NCI-H1105 (cell line): ENCODE measurements around the gene TP53AIP1.

Experiments
- DNase-seq: peaks from one replicate; lab custom pipeline; 2025; lab: John Stamatoyannopoulos, UW

The TP53AIP1 gene

DNA sequence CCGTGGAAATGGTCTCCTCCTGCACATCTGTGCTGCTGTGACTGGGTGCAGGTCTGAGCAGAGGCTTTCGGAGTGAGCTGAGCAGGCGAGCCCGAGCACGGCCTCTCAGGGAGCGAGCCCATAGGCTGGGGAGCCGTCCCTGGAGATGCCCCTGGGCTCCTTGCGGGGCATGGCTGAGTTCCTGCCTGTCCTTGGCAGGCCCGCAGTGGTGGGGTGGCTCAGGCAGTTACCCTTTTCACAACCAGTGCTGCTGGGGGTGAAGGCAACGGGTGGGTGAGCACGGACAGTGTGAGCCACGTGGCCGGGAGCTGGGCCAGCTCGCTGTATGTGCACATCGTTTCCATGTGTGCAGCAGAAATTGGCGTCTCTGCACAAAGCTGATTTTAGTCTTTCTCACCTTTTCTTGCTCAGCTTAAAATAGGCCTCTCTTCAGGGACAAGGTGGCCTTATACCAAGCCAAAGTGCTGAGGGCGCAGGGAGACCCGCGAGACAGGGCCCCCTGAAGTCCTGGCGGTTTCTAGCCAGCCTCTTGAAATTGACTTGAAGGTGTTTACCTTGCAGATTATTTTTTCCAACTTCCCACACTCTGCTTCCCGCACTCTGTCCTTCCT, at the start of gene TP53AIP1:
Gene TP53AIP1, minus strand, starts transcription at position 55 of the 611 bp plus-strand sequence. CDS start 5,053 bp downstream, outside the sequence.
- no peak for DNase-seq

- no peak for DNase-seq
These were observed 45.7 kb upstream of the TP53AIP1 start for GRCh38 chr11:128988242-128988970.

- DNase-seq = no peak
These were observed 43.2 kb upstream of the TP53AIP1 start for GRCh38 chr11:128985880-128986279.

DNA sequence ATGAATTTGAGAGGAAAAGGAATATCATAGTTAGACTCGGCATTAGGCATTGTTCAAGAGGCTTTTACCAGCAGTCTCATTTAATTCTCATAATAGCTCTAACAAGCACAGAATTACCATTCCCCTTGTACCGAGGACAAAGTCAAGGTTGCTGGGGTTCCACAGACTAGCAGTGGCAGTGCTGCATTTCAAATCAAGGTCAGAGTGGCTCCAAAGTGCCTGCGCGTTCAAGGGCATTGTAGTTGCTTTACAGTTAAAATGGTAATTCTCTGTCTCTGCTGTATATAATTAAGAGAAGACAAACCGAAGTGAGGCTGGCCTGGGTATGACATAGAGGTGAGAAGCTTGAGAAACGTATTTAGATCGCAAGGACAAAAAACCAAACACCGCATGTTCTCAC, 40.4 kb upstream of the TP53AIP1 start:
- DNase-seq = no peak

DNA sequence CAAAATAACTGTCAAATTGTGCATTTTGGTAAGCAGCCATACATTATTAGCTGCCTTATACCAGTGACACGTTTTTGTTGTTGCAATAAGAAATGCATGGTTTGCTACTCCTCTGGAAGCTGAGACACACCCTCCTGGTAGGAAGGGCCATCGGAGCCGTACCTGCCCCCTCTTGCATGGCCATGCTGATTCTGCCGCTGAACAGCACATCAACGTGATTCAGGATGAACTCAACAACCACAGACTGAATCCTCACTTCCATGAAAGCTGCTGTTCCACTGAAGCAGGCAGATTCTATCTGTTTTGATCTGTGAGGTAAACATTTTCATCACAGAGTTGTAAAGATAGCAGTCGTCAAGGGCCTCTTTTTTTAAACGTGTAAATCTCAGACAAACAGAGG, 38.6 kb upstream of the TP53AIP1 start:
- DNase-seq = no peak

GRCh38 chr11:128970598-128971190, 28.0 kb upstream of the TP53AIP1 start:
- no peak for DNase-seq

DNA sequence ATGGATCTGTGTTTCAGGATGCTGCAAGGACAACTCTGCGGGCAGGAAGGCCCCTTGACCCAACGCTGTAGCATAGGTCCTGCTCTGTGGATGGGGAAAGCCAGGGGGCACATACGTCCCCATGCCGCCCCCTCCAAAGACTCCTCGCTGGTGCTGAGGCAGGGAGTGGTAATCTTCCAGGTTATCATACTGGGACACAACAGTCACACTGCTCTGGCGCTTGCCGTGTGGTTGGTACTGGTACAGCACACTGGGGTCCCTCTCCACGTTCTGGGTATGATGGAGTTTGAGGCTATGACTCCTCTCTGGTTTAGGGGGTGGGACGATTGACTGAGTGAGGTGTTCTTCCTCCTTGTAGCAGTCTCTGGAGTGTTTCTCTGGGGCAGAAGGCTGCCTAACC, 26.2 kb upstream of the TP53AIP1 start:
- DNase-seq = no peak

GRCh38 chr11:128967578-128967977, 24.9 kb upstream of the TP53AIP1 start:
- no peak for DNase-seq

- DNase-seq = no peak
These were observed 22.8 kb upstream of the TP53AIP1 start for GRCh38 chr11:128965485-128965884.

DNA sequence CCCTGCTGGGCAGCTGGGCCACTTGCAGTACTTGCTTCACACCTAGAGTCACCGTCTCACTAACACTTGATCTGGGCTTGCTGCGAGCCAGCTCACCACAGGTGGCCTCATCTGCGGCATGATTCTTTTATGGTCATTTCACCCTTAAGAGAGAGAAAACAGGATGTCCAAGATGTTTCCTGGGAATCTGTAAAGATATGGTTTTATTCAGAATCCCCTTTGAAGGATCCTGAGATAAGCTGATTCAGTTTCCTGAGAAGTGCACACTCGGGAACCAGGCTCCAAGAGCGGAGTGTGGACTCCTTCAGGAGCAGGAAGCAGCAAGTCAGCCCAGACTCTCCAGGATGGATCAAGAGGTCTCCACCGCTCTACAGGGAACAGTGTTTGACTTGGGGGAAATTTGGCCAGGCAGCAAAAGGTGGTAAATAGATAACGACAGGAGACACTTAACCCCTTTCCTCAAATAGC, 21.8 kb upstream of the TP53AIP1 start:
- no peak for DNase-seq

- DNase-seq = no peak
These were observed 21.2 kb upstream of the TP53AIP1 start for GRCh38 chr11:128963744-128964325.

GRCh38 chr11:128962896-128963295, 20.2 kb upstream of the TP53AIP1 start:
- no peak for DNase-seq

DNA sequence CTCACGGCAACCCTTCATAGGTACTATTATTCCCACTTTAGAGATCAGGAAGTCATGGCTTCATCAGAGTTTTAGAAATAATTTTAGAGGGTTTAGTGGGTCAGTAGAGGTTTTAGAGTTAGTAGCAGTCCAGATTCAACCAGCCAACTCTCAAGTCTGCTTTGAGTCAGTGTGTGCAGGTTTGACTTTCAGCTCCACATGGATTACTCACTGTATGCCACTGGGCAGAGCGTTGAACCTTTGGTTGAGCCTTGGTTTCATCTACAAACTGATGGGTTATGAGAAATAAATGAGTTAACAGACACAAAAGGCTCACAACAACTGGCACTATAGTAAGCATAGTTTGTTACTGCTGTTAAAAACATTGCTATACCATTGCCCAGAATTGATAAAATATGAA, 19.0 kb upstream of the TP53AIP1 start:
- DNase-seq = no peak

- no peak for DNase-seq
These were observed 14.5 kb upstream of the TP53AIP1 start for GRCh38 chr11:128957202-128957482.

DNA sequence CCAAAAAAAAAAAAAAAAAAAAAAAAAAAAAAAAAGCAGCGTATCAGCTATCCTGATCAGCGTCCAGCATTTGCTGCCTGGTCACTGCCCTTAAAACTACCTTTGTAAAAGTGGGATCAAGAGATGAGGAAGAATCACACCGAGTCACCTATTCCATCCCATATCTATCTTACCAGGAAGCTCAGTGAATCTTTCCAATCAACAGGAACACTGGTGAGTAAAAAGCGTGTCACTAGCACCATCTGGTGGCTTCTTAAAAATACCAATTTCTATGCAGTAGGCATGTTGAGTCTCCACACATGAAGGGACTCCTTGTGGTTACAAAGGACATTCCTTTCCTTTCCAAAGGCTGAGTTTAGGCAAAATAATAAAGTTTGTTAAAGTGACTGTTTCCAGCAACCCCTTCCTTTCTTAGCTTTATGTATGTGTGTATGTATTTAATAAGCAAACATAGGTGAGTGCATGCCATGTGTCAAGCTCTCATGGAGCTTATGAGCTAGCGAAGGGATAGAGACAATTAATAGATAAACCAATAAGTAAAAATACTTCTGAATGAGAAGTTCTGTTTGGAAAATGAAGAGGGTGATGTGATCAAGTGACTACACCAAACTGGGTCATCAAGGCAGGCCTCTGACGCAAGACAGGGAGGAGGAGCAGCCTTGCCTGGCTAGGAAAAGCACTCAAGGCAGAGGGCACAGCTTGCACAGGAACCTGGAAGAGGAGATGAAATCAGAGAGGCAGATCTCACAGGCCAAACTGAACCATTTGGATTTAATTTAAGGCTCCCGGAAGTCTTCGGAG, 13.9 kb upstream of the TP53AIP1 start:
- peak; percentile 85 for DNase-seq

- DNase-seq = no peak
These were observed 13.0 kb upstream of the TP53AIP1 start for GRCh38 chr11:128955636-128956035.

DNA sequence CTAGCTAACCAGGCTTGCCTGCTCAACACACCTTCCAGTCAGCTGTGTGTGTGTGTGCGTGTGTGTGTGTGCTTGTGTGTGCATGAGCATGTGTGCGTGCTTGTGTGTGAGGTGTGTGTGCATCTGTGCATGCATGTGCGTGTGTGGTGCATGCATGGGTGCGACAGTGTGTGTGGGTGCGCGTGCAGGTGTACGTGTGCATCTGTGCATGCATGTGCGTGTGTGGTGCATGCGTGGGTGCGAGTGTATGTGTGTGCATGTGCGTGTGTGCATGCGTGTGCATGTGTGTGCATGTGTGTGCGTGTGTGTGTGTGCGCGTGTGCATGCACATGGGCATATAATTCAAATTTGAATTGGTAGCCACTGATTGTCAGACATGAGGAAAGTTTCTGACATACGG, 10.5 kb upstream of the TP53AIP1 start:
- DNase-seq = no peak

DNA sequence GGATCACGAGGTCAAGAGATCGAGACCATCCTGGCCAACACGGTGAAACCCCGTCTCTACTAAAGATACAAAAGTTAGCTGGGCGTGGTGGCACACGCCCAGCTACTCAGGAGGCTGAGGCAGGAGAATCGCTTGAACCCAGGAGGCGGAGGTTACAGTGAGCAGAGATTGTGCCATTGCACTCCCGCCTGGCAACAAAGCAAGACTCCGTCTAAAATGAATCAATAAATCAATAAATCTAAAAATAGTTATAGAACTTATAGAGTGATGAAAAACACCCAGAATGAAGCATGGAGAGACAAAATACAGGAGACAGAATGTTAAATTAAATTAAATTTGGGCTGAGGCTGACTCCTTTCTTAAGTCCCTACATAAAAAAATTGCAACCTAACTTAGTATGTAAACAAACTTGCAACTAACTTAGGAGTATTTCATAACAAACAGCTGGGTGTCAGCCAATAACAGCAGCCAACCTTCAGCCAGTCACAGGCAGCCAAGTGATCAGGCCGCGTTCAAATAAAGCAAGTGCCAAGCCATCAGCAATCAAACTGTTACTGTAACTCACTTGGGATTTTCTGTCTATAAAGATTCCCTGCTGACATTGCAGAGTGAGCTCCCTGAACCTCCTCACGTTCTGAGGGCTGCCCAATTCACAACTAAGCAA, 7.3 kb upstream of the TP53AIP1 start:
- no peak for DNase-seq

GRCh38 chr11:128948583-128948982, 5.9 kb upstream of the TP53AIP1 start:
- no peak for DNase-seq

DNA sequence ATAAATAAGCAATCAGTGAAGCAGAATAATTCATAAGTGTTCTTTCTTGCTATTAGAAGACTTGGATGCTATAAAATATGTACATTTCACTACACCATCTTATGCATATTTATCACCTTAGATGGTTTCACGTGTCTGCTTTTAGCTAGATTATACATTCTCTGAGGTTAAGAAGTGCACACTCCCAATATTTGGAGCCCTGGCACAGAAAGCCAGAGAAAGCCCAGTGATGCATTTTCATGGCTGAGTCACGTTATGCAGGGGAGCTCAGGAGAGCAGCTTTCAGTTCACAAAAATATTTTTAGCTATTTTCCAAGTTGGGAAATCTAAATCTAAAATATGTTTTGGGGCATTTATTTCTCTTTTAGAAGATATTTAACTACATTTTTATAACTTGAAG, 5.1 kb upstream of the TP53AIP1 start:
- no peak for DNase-seq

GRCh38 chr11:128946648-128947047, 4.0 kb upstream of the TP53AIP1 start:
- no peak for DNase-seq
